ENCODE results near the gene TTYH2. TPM values are rescaled to one million over a fixed set of nuclear protein-coding genes. Genes with fewer than 3 reads are reported as not detected.

The TTYH2 gene
- total and polyA plus RNA-seq, 2 donors (not counting 1 experiment from before 2014, with no cell fraction given), result 3.0 to 3.1 TPM

DNA sequence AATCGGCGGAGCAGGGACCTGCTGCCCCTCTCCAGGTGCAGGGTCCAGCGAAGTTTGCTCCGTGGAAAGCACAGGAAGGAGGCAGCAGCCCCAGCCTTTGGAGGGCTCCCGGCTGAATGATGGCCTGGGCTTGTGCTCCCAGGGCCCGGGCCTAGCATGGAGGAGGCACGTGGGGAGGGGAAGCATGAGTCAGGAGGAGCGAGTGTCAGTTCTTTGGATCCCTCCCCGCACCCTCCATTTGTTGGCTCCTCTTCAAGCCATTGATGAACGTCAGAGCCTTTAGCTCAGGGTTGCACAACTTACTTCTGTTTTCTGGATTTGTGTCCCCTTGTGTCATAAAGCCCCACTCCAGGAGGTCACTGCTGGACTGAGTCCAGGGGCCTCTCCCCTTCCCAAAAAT is 25.8 kb downstream of the TTYH2 start:
- Histone ChIP-seq H3K9ac (ENCODE audit: low read length) (no peak overlapping the region), H3K9me3 (ENCODE audit: control extremely low read depth in 1 of 3, control insufficient read depth in 2 of 3, insufficient read depth in 1 of 3, low read length in 2 of 3) (no peaks in the 10 kb centered on the region), H3K27ac (ENCODE audit: low read length in 2 of 2) (no peak overlapping the region), H3K27me3 (replicated peaks in 1 of 4; ENCODE audit: control extremely low read depth in 1 of 4, control insufficient read depth in 3 of 4, insufficient read depth in 4 of 4, low read length in 3 of 4) (no peaks in the 10 kb centered on the region), H3K79me2 (ENCODE audit: control insufficient read depth, insufficient read depth, low read length) (no peaks in the 10 kb centered on the region), H4K20me1 (ENCODE audit: control insufficient read depth, insufficient read depth, low read length, poor library complexity, severe bottlenecking) (no peaks in the 10 kb centered on the region), H2AFZ (ENCODE audit: insufficient read depth, low read depth, low read length, poor library complexity, severe bottlenecking) (no peak overlapping the region), H3K4me2 (replicated peaks; ENCODE audit: low read depth, low read length, poor library complexity, severe bottlenecking) (no peak overlapping the region), H3K4me1 (ENCODE audit: control insufficient read depth in 2 of 2, insufficient read depth in 2 of 2, low read length in 2 of 2) (peaks cover 8 to 12% of the 10 kb centered on the region in 2 donors), H3K4me3 (ENCODE audit: control extremely low read depth in 1 of 5, extremely low read depth in 1 of 5, insufficient read depth in 1 of 5, low read depth in 2 of 5, low read length in 4 of 5) (no peak overlapping the region), H3K36me3 (replicated peaks in 1 of 2; ENCODE audit: control extremely low read depth in 1 of 2, control insufficient read depth in 1 of 2, extremely low read depth in 1 of 2, insufficient read depth in 2 of 2, low read length in 1 of 2) (no peaks in the 10 kb centered on the region)
- Mint-ChIP-seq H3K27me3 (no peaks in the 10 kb centered on the region), H3K4me3 (no peak overlapping the region), H3K27ac (no peak overlapping the region), H3K9me3 (ENCODE audit: insufficient read depth) (no peaks in the 10 kb centered on the region), H3K4me1 (peaks cover 10% of the 10 kb centered on the region)
- DNase-seq, result no peak
- no peak for ATAC-seq (ENCODE audit: low read depth)
- WGBS (ENCODE audit: insufficient coverage), result 91% methylated on average over 10 of the region's 10 CpGs
- POLR2A ChIA-PET, result no interaction called here
- TF ChIP-seq EZH2 (IDR thresholded peaks at IDR 0.05; ENCODE audit: borderline replicate concordance, insufficient read depth, low read depth, low read length, poor library complexity, severe bottlenecking) (no peak), CTCF (IDR thresholded peaks at IDR 0.05) (no peak)
- intact Hi-C loops (cut with micrococcal nuclease), result no loop called here
- CTCF ChIA-PET, result interaction anchor here (1.2 kb wide), 1 partner anchor 130 kb away, joined by 3 read pairs; no protein-coding TSS in a partner anchor

DNA sequence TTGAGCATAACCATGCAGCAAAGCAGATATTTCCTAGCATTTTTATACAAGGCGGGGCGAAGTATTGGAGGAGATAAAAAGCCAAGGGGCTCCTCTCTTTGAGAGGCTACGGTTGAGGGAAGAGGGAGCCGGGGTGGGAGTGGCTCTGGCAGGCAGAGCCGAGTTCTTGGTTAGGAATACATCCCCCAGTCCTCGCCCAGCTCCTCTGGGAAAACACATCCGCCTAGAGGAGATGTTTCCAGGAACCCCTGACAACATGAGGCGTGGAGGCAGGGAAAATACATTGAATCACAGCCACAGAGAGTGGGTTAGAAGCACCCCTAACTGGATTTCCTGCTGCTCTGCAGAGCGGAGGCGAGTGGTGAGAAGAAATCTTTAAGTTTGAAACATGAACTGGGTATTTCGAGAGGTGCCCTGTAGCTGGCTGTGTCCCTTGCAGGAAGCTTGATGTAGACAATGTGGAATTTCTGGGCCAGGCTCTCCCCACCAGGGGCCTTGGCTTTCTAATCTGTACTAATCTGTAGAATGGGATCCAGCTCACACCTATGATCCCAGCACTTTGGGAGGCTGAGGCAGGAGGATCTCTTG is 27.3 kb downstream of the TTYH2 start:
- Histone ChIP-seq H3K27me3 (replicated peaks in 1 of 4; ENCODE audit: control extremely low read depth in 1 of 4, control insufficient read depth in 3 of 4, insufficient read depth in 4 of 4, low read length in 3 of 4) (no peaks in the 10 kb centered on the region), H3K27ac (ENCODE audit: low read length in 2 of 2) (no peak overlapping the region), H3K9ac (ENCODE audit: low read length) (no peak overlapping the region), H4K20me1 (ENCODE audit: control insufficient read depth, insufficient read depth, low read length, poor library complexity, severe bottlenecking) (no peaks in the 10 kb centered on the region), H3K4me2 (replicated peaks; ENCODE audit: low read depth, low read length, poor library complexity, severe bottlenecking) (no peak overlapping the region), H3K36me3 (replicated peaks in 1 of 2; ENCODE audit: control extremely low read depth in 1 of 2, control insufficient read depth in 1 of 2, extremely low read depth in 1 of 2, insufficient read depth in 2 of 2, low read length in 1 of 2) (no peaks in the 10 kb centered on the region), H3K4me3 (ENCODE audit: control extremely low read depth in 1 of 5, extremely low read depth in 1 of 5, insufficient read depth in 1 of 5, low read depth in 2 of 5, low read length in 4 of 5) (no peak overlapping the region), H3K4me1 (ENCODE audit: control insufficient read depth in 2 of 2, insufficient read depth in 2 of 2, low read length in 2 of 2) (no peaks in the 10 kb centered on the region), H2AFZ (ENCODE audit: insufficient read depth, low read depth, low read length, poor library complexity, severe bottlenecking) (no peak overlapping the region), H3K79me2 (ENCODE audit: control insufficient read depth, insufficient read depth, low read length) (no peaks in the 10 kb centered on the region), H3K9me3 (ENCODE audit: control extremely low read depth in 1 of 3, control insufficient read depth in 2 of 3, insufficient read depth in 1 of 3, low read length in 2 of 3) (no peaks in the 10 kb centered on the region)
- DNase-seq (no peak), ATAC-seq (ENCODE audit: low read depth) (no peak)
- intact Hi-C loops (cut with micrococcal nuclease), result no loop called here
- no peaks in the 10 kb centered on the region for H3K4me1 Mint-ChIP-seq
- no peak overlapping the region for H3K27ac Mint-ChIP-seq
- no peaks in the 10 kb centered on the region for H3K27me3 Mint-ChIP-seq
- no peak for TF ChIP-seq EZH2 (IDR thresholded peaks at IDR 0.05; ENCODE audit: borderline replicate concordance, insufficient read depth, low read depth, low read length, poor library complexity, severe bottlenecking)
- no peak for TF ChIP-seq CTCF (IDR thresholded peaks at IDR 0.05)
- no peaks in the 10 kb centered on the region for H3K9me3 Mint-ChIP-seq (ENCODE audit: insufficient read depth)
- POLR2A ChIA-PET, result no interaction called here
- CTCF ChIA-PET, result no interaction called here
- no peak overlapping the region for H3K4me3 Mint-ChIP-seq
- 87% methylated on average over 4 of the region's 11 CpGs for WGBS (ENCODE audit: insufficient coverage)
